EL (cell line): ENCODE measurements around the gene CPA1.

ENCODE experiments used
- DNase-seq: peaks from one replicate; pipeline ENCODE4 v3.0.0-alpha.2; 2016

Gene CPA1

DNA sequence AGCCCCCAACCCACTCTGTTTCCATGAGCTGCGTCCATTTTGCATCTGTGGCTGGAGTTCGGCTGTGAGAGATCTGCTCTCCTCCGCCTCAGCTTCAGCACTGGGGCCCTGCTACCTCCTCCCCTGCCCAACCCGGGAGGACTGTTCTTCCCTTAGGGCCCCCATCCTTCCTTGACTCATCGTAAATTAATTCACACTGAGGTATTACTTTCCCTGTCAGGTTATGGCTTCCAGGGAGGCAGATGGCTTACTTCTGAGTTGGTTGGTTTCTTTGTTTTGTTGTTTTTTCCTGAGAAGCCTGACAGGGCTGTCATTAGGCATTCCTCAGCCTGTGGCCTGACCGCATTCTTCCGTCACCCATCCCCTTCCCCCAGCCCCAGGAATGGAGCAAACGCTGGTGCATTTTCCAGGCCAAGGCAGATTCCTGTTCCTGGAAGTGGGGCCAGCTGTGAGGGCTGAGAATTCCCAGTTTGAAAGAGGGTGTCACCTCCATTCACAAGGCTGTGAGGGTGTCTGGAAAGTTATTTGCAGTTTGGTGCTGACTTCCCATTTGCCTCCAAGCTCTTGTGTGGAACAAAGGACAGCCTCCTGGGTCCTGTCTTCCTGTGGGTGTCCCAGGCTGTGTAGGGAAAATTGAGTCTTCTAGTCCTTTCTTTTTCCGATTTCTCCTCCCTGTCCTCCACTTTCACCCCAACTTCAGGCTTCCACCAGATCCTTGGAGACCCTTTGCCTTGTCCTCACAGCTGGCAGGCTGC is 24.0 kb upstream of the CPA1 start:
- peak; percentile 99 for DNase-seq

DNA sequence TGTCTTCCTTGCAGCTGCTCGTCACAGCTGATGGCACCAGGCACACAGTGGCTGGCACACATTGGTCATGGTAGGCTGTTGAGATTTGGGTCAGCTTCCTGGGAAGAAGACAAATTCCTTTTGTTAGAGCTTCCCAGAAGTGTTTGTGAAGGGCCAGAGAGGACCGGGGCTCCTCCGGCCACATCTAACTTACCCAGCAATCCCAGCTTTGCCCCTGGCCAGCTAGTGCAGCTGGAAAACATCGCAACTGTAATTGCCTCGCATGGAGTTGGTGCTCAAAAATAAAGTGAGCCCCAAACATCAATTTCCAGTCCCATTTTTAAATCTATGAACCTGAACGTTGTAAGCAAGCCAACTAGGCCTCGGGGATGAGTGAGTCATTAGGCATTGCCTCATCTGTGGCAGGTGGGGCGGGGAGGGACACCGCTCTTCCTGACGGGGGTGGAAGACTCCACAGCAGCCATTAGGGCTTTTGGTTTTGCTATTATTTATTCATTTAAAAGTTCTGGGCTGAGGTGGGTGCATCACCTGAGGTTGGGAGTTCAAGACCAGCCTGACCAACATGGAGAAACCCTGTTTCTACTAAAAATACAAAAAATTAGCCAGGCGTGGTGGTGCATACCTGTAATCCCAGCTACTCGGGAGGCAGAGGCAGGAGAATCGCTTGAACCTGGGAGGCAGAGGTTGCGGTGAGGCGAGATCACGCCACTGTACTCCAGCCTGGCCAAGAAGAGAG is 23.2 kb upstream of the CPA1 start:
- DNase-seq: peak; percentile 83

DNA sequence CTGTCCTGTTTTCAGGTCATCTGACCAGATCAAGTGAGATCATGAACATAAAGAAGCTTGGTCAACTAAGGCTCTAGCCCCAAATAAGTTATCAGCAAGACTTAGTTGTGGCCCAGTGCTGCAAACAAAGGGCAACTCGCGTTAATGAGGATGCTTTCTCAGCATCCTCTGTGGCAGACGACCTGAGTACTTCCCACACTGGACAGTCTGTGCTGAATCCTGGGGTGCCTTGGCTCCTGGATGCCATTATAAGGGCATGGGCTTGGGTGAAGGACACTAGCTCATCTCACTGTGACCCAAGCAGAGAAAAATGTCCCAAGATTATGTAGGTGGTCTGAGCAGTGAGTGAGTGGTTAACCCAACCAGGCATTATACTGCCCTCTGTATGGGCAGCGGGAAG is 21.8 kb upstream of the CPA1 start:
- no peak for DNase-seq

DNA sequence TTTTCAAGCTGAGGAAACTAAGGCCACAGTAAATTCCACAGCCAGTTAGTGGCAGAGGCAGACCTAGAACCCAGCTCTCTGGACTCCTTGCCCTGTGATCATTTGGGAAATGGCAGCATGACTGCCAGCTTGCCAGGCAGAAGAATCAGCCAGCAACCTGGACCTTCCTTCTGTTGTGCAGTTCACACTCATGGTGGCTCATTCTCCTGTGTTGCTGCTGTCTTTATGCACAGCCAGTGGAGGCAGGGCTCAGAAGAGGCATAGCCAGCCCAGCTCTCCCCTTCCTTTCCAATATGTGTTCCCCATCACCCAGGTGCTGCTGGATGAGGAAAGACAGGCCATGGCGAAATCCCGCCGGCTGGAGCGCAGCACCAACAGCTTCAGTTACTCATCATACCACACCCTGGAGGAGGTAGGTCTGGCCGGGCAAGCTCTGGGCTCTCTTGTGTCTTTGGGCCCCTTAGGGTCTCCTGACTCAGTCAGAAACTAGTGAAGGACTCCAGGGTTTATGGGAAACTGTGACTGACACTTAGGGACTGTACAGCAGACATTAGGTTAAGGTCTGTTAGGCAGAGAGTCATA is 20.9 kb upstream of the CPA1 start:
- no peak for DNase-seq

DNA sequence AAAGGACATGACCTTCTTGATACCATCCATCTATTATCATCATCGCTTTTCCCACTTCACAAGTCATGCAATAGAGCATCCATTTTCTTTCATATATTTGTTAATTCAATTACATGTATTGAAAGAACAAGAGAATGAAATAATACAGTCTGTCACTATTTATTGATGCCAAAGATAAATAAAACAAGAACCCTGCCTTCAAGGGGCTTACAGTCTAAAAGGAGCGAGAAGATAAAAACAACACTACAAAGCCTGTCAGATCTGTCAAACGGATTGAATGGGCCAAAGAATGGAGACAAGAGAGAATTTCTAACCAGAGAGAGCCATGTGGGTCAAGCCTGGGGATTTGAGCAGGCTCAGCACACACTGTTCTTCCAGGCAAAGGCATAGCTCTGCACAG is 19.8 kb upstream of the CPA1 start:
- DNase-seq: no peak

DNA sequence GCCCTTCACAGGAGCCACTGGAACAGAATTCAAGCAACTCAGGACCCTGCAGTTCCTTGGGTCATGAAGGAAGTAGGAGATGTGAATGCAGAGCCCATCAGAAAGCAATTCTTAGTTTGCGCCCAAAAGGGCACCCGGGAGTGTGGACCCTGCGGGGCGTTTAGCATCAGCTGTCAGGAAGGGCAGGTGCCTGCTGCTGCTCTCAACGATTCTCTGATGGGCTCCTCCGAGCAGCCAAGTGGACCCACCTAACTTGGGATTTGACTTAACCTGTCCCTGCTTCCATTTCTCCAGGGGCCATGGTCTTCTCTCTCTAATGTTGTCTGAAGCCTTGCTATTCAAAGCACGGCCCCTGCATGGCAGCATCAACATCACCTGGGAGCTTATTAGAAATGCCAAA is 18.6 kb upstream of the CPA1 start:
- no peak for DNase-seq

DNA sequence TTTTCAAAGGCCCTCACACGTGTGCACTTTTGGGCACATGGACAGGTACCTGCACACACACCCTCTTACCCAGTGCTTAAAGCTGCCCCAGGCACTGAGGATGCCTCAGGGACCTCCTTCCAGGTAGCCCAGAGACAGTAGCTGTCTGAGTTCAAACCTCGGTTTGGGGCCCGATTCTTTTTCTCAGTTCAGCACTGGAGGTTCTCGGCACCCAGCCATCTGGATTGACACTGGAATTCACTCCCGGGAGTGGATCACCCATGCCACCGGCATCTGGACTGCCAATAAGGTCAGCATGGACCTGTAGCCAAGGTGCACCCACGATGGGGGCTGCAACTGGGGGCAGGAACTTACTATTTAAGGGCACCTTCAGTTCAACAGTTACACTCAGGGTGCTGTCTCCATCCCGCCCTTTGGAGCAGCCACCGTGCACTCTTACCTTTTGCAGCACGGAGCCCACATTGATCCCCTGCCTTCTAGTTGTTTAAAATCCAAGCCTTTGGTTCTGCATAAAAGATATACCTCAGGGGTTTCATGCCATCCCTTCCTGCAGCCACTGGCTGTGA is 18.0 kb upstream of the CPA1 start:
- DNase-seq: no peak

DNA sequence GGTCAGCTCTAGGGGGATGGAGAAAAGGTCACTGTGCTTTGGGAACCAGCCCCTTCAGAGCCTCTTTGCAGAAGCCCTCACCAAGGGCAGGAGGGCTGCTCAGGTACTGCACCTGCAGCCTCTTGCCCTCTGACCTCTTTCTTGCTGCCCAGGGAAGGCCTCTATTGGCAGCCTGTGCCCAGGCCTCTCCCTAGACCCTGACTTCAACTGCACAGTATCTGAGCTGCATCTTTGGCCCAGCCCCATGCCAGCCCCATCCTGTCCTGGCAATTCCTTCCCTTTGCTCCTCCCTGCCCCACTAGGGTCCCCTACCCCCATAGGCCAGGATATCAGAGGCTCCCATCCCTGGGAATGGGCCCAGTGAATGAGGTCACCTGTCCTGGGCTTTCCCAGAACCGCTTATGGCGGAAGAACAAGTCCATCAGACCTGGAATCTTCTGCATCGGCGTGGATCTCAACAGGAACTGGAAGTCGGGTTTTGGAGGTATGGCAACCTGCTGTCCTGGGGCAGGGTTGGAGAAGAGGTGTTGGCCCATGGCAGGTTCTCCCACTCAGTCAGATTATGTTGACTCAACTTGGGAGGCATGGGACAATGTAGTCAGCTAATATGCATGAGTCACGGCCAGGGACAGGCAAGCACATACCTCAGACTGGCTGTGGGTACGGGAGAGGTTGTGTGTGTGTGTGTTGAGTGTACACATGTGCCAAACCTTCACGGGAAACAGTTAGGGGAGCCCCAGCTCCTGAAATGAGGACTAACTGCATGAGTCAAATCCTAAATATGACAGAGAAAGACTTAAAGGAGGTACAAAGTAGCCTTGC is 17.1 kb upstream of the CPA1 start:
- DNase-seq: peak; percentile 98

DNA sequence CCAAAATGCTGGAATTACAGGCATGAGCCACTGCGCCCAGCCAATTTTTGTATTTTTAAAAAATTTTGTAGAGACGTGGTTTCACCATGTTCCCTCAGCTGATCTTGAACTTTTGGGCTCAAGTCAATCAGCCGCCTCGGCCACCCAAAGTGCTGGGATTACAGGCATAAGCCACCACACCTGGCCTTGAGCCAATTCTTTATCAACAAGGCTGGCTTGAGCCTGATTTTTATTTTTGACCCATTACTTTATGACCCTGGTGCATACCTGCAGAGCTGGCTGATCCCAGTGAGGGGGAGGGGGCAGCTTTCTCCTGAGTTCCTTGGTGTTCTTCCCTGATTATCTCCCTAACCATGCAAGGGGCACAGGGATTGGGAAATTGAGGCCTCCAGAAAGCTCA is 15.8 kb upstream of the CPA1 start:
- no peak for DNase-seq

DNA sequence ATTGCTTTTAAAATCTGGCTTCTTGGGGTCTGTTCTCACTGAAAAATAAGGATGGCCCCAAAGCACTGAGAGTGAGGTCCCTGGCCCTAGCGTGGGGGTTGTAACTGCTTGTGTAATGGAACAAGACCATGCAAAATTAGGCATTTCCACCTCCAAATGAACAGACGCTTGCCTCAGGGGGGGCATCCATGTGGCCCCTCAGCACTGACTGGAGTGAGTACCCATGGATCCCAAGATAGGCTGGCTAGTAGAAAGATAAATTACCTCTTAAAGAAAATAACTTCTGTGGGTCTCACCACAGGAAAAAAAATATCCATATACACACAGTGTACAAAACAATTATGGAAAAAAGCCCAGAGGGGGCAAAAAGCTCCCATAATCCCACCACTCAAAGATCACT is 15.2 kb upstream of the CPA1 start:
- no peak for DNase-seq

DNA sequence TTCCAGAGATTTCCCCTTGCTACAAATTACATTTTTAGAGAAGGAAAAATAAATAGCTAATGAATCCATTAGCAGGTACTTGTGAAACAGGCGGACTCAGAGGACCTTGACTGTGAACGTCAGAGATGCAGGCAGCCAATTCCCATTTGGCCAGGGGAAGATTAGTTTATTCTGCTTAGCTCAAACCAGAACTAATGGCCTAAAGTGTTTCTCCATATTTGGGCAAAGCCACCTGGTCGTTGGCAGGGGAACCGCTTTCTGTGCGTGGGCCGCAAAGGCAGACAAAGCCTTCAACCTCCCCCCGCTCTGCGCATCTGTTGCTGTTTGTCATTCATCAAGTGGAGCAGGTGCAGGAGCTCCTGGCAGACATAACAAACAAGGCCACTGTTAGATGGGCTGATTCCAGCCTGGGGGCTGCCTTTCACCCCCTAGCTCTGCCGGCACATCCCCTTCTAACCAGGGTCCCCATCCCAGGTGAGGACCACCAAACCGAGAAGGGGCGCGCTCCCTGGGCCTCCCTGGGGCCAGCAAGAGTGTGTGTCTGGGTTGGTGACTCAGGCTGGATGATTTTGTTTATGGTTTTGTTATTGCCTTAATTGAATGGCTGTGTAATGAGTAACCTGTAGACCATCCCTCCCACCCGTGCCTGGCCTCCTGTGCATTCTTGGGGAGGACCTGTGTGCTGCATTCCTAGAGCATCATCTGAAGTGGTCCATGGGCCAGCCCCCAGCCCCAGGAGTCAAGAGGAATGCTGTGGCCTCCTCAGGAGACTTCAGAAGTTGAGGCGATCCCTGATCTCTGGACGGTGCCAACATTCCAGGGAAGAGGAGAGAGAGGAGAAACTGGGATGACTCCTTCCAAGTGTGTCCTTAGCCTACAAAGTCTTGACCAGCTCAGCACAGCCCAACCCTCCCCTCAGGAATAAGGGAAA is 14.5 kb upstream of the CPA1 start:
- DNase-seq: peak; percentile 88

DNA sequence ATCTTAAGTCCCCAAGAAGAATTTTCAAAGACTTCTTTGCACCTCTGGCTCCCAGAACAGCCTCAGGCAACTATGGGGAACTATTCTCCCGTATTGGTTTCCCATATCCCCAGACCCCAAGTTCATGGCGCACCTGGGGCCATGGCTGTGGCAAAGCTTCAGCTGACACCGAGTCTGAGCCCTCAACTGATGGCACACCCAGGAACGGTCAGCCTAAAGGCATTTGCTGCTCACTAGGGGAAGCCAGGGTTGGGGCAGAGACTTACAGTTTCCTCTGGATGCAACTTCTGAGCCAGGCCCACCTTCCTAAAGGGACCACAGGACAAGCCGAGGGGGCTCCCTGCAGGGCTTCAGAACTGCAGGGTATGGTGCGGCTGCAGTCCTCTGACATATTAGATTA is 13.7 kb upstream of the CPA1 start:
- peak; percentile 50 for DNase-seq

DNA sequence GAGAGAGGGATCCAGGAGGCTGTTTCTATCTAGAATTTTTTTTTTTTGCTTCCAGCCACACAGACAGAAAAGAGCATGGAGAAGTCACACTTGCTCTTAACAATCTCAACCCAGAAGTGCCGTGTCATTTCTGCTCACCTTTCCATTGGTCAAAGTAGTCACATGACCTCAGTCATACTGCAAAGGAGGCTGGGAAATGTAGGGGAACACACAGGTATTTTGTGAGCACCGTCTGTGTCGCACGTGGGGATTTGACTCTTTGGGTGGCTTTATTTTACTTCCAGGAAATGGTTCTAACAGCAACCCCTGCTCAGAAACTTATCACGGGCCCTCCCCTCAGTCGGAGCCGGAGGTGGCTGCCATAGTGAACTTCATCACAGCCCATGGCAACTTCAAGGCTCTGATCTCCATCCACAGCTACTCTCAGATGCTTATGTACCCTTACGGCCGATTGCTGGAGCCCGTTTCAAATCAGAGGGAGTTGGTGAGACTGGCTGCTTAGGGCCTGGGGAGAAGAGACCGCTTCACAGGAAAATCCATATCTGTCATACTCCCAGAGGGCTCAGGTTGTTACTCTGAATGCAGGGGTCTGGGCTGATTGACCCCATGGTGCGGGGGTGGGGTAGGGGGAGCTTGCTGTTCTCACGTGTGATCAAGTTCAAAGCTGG is 13.1 kb upstream of the CPA1 start:
- DNase-seq: no peak

DNA sequence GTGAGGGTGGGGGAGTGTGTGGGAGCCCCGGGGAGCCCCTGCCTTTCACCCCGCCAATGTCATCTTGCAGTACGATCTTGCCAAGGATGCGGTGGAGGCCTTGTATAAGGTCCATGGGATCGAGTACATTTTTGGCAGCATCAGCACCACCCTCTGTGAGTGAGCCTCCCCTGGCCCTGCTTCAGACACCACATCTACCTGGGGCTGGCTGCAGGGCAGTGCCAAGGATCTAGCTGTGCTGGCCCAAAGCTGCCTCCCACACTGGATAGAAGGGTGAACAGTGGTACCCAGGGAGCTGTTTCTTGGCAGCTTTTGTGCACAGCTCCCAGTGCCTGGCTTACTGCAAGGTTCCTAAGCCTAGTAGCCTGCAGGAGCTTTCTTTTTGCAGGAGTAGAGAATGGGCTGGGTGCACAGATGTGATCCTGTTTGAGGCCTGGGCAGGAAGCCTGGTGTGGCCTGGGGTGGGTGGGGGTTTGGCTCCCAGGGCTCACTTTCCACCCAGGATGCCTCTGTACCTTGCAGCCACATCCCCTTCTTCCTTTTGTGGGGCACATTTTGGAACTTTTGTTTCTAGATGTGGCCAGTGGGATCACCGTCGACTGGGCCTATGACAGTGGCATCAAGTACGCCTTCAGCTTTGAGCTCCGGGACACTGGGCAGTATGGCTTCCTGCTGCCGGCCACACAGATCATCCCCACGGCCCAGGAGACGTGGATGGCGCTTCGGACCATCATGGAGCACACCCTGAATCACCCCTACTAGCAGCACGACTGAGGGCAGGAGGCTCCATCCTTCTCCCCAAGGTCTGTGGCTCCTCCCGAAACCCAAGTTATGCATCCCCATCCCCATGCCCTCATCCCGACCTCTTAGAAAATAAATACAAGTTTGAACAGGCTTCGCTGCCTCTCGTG is 12.2 kb upstream of the CPA1 start:
- no peak for DNase-seq

DNA sequence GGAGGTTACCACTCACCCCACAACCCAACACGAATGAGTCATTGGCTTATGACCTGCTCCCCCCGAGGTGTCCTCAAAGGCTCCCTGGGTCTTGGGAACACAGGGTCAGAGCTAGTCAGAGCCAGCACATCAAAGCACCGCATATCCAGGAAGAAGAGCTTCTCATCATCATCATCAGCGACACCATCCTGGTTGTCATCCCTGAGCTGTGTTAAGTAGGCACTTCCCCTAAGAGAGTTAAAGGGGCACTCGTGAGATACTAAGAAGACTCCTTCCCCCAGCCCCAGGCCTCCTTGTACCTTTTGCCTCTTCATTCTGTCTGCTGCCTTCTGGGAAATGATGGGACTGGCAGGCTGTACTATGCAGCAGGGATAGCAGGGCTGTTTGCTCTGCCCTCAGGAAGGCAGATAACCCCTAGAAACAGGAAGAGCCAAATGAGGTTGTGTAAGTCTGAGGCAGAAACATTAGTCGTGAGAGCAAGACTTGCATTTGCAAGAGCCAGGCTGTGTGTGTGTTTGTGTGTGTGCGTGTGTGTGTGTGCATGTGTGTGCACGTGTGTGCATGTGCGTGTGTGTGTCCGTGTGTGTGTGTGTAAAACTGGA is 11.1 kb upstream of the CPA1 start:
- peak; percentile 75 for DNase-seq

DNA sequence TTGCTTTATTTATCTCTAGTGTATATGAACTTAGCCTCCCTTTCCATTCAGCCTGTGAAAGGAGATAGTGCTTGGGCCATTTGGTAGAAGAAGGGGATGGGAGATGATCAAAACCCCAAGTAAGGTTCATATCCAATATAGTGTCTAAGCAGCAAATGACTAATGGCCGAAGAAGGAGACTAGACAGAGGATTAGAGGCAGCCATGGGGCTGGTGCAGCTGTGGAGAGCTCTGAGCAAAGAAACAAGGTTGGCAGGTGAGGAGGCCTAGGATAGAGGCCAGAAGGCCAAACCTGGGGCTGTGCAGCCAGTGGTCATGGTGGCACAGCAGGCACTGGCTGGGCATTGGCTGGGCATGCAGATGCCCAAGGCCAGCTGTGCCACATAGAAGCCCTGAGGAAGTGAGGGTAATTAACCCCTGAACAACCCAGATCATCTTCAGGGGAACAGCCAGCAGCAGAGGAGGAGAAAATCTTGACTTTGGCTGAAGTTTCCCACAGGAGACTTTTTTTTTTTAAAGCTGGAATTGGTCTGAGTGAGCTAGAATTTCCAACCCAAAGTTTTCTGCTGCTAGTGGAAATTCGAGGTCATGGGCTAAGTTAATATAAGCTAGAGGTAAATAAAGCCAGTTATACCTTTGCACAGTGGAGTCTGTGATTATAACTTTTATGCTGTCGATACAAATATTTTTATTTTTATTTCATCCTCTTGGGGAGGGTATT is 10.3 kb upstream of the CPA1 start:
- peak; percentile 28 for DNase-seq

DNA sequence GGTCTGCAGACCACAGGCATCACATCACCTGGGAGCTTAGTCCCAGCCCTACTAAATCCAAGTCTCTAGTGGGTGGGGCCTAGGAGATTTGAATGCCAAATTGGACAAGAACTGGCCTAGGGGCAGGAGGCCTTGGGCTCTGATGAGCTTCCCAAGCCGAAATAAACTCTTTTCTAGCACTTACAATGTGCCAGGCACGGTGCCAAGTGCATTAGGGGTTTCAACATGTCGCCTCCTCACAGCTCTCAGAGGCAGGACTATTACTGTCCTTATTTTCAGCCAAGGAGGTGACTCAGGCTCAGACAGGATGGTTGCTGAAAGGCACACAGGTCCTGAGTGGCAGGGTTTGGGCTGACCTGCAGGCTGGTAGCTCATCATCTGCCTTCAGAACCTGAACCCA is 9.2 kb upstream of the CPA1 start:
- peak; percentile 50 for DNase-seq

DNA sequence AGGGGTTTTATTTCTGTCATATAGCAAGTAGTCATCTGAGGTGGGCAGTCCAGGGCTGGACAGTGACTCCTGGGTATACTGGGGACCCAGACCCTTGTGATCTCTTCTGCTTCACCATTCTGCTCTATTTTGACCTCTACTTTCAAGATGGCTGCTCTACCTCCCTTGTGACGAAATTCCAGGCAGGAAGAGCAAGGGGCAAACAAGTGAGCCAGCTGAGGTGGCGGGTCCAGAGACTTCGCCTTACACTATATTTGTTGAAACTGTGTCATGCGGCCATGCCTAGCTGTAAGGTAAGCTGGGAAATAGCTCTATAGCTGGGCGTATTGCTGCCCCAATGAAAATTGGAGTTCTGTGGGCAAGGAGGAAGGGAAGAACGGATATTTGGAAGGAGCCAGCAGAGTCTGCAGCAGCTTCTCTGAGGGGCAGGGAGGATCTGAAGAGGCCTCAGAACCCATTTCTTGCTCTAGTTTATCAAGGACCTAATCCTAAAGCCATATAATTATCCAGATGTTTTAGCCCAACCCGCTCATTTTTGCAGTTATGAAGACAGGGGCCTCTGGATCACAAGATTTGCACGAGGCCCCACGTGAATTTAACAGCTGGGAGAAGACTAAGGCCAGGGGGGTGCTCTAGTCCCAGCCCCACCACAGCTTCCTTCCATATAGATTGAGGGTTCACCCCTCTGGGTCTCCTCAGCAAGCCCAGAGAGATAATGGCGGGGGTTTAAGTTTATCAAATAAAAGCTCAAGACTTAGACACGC is 7.7 kb upstream of the CPA1 start:
- DNase-seq: no peak
